GM12875 (cell line): ENCODE measurements around the gene PRPF19.

Source experiments
- H3K4me3 ChIP-seq: one replicate; pipeline ENCODE4 v1.5.1; 2011; ENCODE audit warnings: low read depth, low read length, control low read depth
- CTCF ChIP-seq: IDR thresholded peaks from 2 replicates; pipeline ENCODE4 v1.5.1; 2011; ENCODE audit warnings: low read depth, mild to moderate bottlenecking, control low read depth, inconsistent platforms, low read length, moderate library complexity, borderline replicate concordance; ENCODE audit not compliant: insufficient read depth

Gene PRPF19

GRCh38 chr11:60857378-60858232 lies 48.8 kb downstream of the PRPF19 start:
- no peak overlapping the region for H3K4me3 ChIP-seq
- TF ChIP-seq CTCF = no peak

- no peak for TF ChIP-seq CTCF
Observed at GRCh38 chr11:60855726-60856633, 50.4 kb downstream of the PRPF19 start, which contains the start of gene PTGDR2. PTGDR2 (minus strand) TSS chr11:60855950; CDS start chr11:60853722, 2,228 bp downstream.

GRCh38 chr11:60854847-60855725 lies 51.3 kb downstream of the PRPF19 start:
- no peak overlapping the region for H3K4me3 ChIP-seq

More at GRCh38 chr11:60855726-60856633, 50.4 kb downstream of the PRPF19 start, which contains the start of gene PTGDR2:
- no peak within 1 kb of the TSS for H3K4me3 ChIP-seq

GRCh38 chr11:60854140-60854846 lies 52.1 kb downstream of the PRPF19 start:
- no peak overlapping the region for H3K4me3 ChIP-seq
- TF ChIP-seq CTCF = no peak

More at GRCh38 chr11:60854847-60855725, 51.3 kb downstream of the PRPF19 start:
- TF ChIP-seq CTCF = no peak

- H3K4me3 ChIP-seq = no peak overlapping the region
- TF ChIP-seq CTCF = no peak
Observed at GRCh38 chr11:60852982-60853950, 53.1 kb downstream of the PRPF19 start.
